B cell (primary cell): ENCODE results near the gene NBDY. TPM values are rescaled to one million over a fixed set of nuclear protein-coding genes. Genes with fewer than 3 reads are reported as not detected.
"Not testable (repeated sequence)": the region's sequence is repeated elsewhere in the genome, so short reads cannot be mapped to it uniquely, and the experiment has no call there.

ENCODE experiments used
- ATAC-seq: fragments of 200-7000 bp; cut with Tn5 transposase; one replicate; pipeline ENCODE4 v1.10.0; 2021; ENCODE audit warnings: low read depth, mild to moderate bottlenecking, moderate number of reproducible peaks, moderate library complexity
- CTCF ChIA-PET: fragments of 350-600 bp; sonication (Branson Sonifier 250); formaldehyde crosslinking; loops from one replicate; lab custom pipeline; 2021; ENCODE audit warnings: antibody characterized with exemption, inconsistent platforms; lab: Charles Lee
- POLR2A ChIA-PET: fragments of 350-600 bp; sonication (Branson Sonifier 250); formaldehyde crosslinking; loops from one replicate; lab custom pipeline; 2021; ENCODE audit warnings: antibody characterized with exemption; lab: Charles Lee
- DNase-seq: peaks from one replicate; pipeline ENCODE4 v3.0.0; 2013
- H2AFZ ChIP-seq: 2 replicates; pipeline ENCODE4 v1.6.1; 2012; ENCODE audit warnings: mild to moderate bottlenecking, low read depth, low read length; ENCODE audit not compliant: insufficient read depth, poor library complexity, severe bottlenecking
- H3K27ac ChIP-seq, 2 donors: 1 replicate in 1 of 2; 2 replicates in 1 of 2; pipeline ENCODE4 v1.5.1; 2012 to 2013; ENCODE audit warnings: low read length in 2 of 2, mild to moderate bottlenecking in 2 of 2, moderate library complexity in 1 of 2
- H3K27me3 ChIP-seq, 4 experiments: fragments of 200-600 bp in 1 of 4; sonication (generic) in 1 of 4; replicated peaks in 1 of 4; 1 replicate in 2 of 4; 2 replicates in 2 of 4; pipeline versions ENCODE4 v1.6.1 to v1.7.0; 2013 to 2016; ENCODE audit warnings: low read length in 3 of 4, mild to moderate bottlenecking in 2 of 4, mixed read lengths in 1 of 4, moderate library complexity in 1 of 4; ENCODE audit not compliant: insufficient read depth in 4 of 4, control insufficient read depth in 3 of 4; ENCODE audit errors: control extremely low read depth in 1 of 4
- H3K36me3 ChIP-seq, 2 experiments: replicated peaks in 1 of 2; 1 replicate in 1 of 2; 2 replicates in 1 of 2; pipeline versions ENCODE4 v1.6.1 to v1.7.1; 2013; ENCODE audit warnings: low read length in 1 of 2; ENCODE audit not compliant: insufficient read depth in 2 of 2, control insufficient read depth in 1 of 2; ENCODE audit errors: control extremely low read depth in 1 of 2, extremely low read depth in 1 of 2
- H3K4me1 ChIP-seq, 2 donors: fragments of 200-600 bp in 1 of 2; sonication (generic) in 1 of 2; 1 replicate in 1 of 2; 2 replicates in 1 of 2; pipeline versions ENCODE4 v1.5.1 to v1.6.1; 2013 to 2017; ENCODE audit warnings: low read length in 2 of 2; ENCODE audit not compliant: control insufficient read depth in 2 of 2, insufficient read depth in 2 of 2
- H3K4me2 ChIP-seq: replicated peaks from 2 replicates; pipeline ENCODE3; 2012; ENCODE audit warnings: mild to moderate bottlenecking, low read depth, low read length; ENCODE audit not compliant: poor library complexity, severe bottlenecking
- H3K4me3 ChIP-seq, 5 experiments: fragments of 200-600 bp in 1 of 5; sonication (generic) in 1 of 5; 1 replicate in 3 of 5; 2 replicates in 2 of 5; pipeline versions ENCODE4 v1.5.1 to v1.7.0; 2011 to 2016; ENCODE audit warnings: low read length in 4 of 5, mild to moderate bottlenecking in 4 of 5, low read depth in 2 of 5, control low read depth in 1 of 5, moderate library complexity in 1 of 5; ENCODE audit not compliant: insufficient read depth in 1 of 5; ENCODE audit errors: control extremely low read depth in 1 of 5, extremely low read depth in 1 of 5
- H3K79me2 ChIP-seq: fragments of 200-600 bp; sonication (generic); one replicate; pipeline ENCODE4 v1.6.0; 2016; ENCODE audit warnings: low read length; ENCODE audit not compliant: control insufficient read depth, insufficient read depth
- H3K9ac ChIP-seq: fragments of 200-600 bp; sonication (generic); 2 replicates; pipeline ENCODE4 v1.6.1; 2017; ENCODE audit warnings: mild to moderate bottlenecking, low read length, moderate library complexity
- H3K9me3 ChIP-seq, 3 donors: one replicate each; pipeline versions ENCODE4 v1.6.1 to v1.7.1; 2013; ENCODE audit warnings: low read length in 2 of 3; ENCODE audit not compliant: control insufficient read depth in 2 of 3, insufficient read depth in 1 of 3; ENCODE audit errors: control extremely low read depth in 1 of 3
- H4K20me1 ChIP-seq: 2 replicates; pipeline ENCODE4 v1.6.0; 2012; ENCODE audit warnings: mild to moderate bottlenecking, low read length; ENCODE audit not compliant: insufficient read depth, control insufficient read depth, poor library complexity, severe bottlenecking
- H3K27ac Mint-ChIP-seq: one replicate; pipeline ENCODE4 v1.8.0; 2021; ENCODE audit warnings: mixed read lengths
- H3K27me3 Mint-ChIP-seq: one replicate; pipeline ENCODE4 v1.8.0; 2021; ENCODE audit warnings: mixed read lengths
- H3K4me1 Mint-ChIP-seq: one replicate; pipeline ENCODE4 v1.8.0; 2021; ENCODE audit warnings: mixed read lengths
- H3K4me3 Mint-ChIP-seq: one replicate; pipeline ENCODE4 v1.8.0; 2021; ENCODE audit warnings: mixed read lengths
- H3K9me3 Mint-ChIP-seq: one replicate; pipeline ENCODE4 v1.8.0; 2022; ENCODE audit warnings: mixed read lengths; ENCODE audit not compliant: insufficient read depth
- WGBS: methylation state at CpG from one replicate; pipeline ENCODE4 v1.1.5; 2013; ENCODE audit warnings: missing lambda C conversion rate; ENCODE audit not compliant: insufficient coverage; 5-methylcytosine and 5-hydroxymethylcytosine counted together
- intact Hi-C: fragments of 100-400 bp; cut with micrococcal nuclease; formaldehyde crosslinking; loops from one replicate; pipeline ENCODE4 v1.10.0; 2022
- polyA plus RNA-seq: library from polyadenylated mRNA; depleted of rRNA; stranded (reverse); fragments of >200 nt; gene quantifications from 2 replicates; pipeline ENCODE4 v1.2.3, GENCODE V29; 2012
- total RNA-seq, 2 donors: library from RNA; stranded (reverse); fragments of 120-200 nt in 1 of 2; gene quantifications; 1 replicate in 1 of 2; 2 replicates in 1 of 2; pipeline versions ENCODE4 v1.2.3 to v1.2.4, GENCODE V29; 2013 to 2022

The NBDY gene
- total and polyA plus RNA-seq, 2 donors (not counting 1 experiment from before 2014, with no cell fraction given), result 26.7 to 36.5 TPM

GRCh38 chrX:56772675-56773521 is 43.9 kb downstream of the NBDY start:
- DNase-seq, H3K79me2 ChIP-seq, H3K9me3 Mint-ChIP-seq, H3K4me3 Mint-ChIP-seq, intact Hi-C loops, CTCF ChIA-PET, ATAC-seq, H3K27ac Mint-ChIP-seq, H4K20me1 ChIP-seq, H3K9ac ChIP-seq, H3K27me3 Mint-ChIP-seq, H3K9me3 ChIP-seq, POLR2A ChIA-PET, H3K4me1 ChIP-seq, H2AFZ ChIP-seq, H3K36me3 ChIP-seq, H3K4me3 ChIP-seq, H3K4me1 Mint-ChIP-seq, H3K27me3 ChIP-seq, H3K27ac ChIP-seq, H3K4me2 ChIP-seq: not testable (repeated sequence)
- no CpG with 5 or more reads among the region's 32 CpGs for WGBS

DNA sequence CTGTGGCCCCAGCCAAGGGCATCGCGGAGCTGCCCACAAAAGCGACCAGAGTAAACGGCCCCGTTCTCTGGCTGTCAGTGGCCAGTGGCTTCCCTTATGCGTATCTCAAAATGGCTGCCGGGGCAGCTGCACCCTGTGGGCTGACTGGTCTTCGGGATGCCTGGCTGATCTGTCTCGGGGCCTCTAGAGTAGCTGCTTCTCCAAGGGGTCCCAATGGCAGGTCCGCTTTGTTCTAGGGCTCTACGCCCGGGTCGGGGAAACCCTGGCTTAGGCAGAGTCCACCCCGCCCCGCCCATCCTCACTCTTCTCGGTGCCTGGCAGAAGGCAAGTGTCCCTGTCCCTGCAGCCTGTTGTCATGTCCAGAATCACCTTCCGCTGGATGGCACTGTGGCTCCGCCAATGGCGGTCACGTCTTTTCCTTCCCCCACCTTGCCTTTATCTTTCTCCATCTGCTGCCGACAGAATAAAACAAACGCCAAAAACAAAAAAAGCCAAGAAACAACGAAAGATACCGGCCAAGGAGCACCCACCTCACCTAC is 44.5 kb downstream of the NBDY start:
- H3K9me3 Mint-ChIP-seq, H3K27ac ChIP-seq, H2AFZ ChIP-seq, POLR2A ChIA-PET, CTCF ChIA-PET, H3K9ac ChIP-seq, H3K36me3 ChIP-seq, intact Hi-C loops, H3K4me1 ChIP-seq, H3K79me2 ChIP-seq, H3K9me3 ChIP-seq, DNase-seq, H3K27me3 ChIP-seq, H4K20me1 ChIP-seq, H3K4me3 ChIP-seq, ATAC-seq, H3K4me2 ChIP-seq, H3K4me3 Mint-ChIP-seq, H3K27ac Mint-ChIP-seq, H3K27me3 Mint-ChIP-seq, H3K4me1 Mint-ChIP-seq: not testable (repeated sequence)
- WGBS, result no CpG with 5 or more reads among the region's 24 CpGs

DNA sequence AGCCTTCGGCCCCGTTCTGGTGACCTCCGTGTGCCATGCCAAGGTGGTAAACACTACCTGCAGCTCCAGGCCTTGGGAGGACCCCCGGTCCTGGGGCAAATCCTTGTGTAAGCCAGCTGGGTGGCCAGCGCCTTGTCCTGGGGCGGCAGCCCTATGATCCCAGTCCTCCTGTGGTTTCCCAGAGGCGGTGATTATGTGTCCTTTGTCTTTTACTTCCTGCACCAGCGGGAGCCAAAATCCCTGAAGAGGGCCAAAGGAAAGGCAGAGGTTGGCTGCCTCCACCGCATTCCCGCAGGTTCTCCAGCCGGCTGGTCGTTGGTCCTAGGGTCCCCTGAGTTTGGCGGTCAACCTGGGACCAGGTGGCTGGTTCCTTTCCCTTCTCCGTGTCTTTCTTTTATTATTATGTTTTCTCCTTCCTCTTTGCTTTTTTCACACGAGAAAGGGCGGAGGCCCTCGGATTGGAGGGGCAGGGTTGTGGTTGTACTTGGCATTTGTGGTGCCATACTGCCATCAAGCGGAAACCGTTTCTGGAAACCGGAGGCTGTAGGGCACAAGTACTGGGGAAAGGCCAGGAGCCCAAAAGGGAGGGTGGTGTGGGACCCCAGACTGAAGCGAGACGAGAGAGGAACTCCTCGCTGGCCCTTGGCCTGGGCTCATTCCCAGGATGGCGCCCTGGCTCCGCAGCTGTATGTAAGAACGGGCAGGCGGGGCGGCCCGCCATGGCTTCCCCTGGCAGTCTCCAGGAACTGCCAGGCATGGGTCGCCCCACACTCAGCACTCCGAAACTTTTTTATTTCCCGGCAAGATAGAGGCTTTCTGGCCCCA is 49.3 kb downstream of the NBDY start:
- H3K4me3 Mint-ChIP-seq, H3K9me3 ChIP-seq, H3K4me3 ChIP-seq, ATAC-seq, CTCF ChIA-PET, H3K36me3 ChIP-seq, intact Hi-C loops, H3K9ac ChIP-seq, H3K27ac ChIP-seq, H3K4me2 ChIP-seq, H3K27ac Mint-ChIP-seq, DNase-seq, H3K27me3 ChIP-seq, H2AFZ ChIP-seq, H4K20me1 ChIP-seq, POLR2A ChIA-PET, H3K79me2 ChIP-seq, H3K27me3 Mint-ChIP-seq, H3K9me3 Mint-ChIP-seq: not testable (repeated sequence)
- H3K4me1 ChIP-seq, result peaks cover 0 to 13% of the 10 kb centered on the region in 2 donors
- WGBS, result no CpG with 5 or more reads among the region's 32 CpGs
- H3K4me1 Mint-ChIP-seq, result peaks cover 11% of the 10 kb centered on the region
